Suprapubic skin (tissue), 3 donors: ENCODE measurements around the gene ETV3L.

Experiments used
- EP300 ChIP-seq: sonication (generic); formaldehyde crosslinking; IDR thresholded peaks from one replicate; pipeline ENCODE4 v1.6.1; 2017; ENCODE audit warnings: antibody characterized with exemption
- POLR2A ChIP-seq, 2 donors: fragments of 450-650 bp; IDR thresholded peaks; one replicate each; pipeline ENCODE4 v1.6.1; 2017; ENCODE audit warnings: antibody characterized with exemption in 2 of 2, mild to moderate bottlenecking in 2 of 2, moderate library complexity in 2 of 2
- TF ChIP-seq, protein P1 (sequence below), 2 donors: fragments of 200-600 bp in 1 of 2; fragments of 450-650 bp in 1 of 2; sonication (generic) in 1 of 2; IDR thresholded peaks; one replicate each; pipeline ENCODE4 v1.5.1; 2016 to 2019; ENCODE audit warnings: antibody characterized with exemption in 2 of 2, mild to moderate bottlenecking in 1 of 2, moderate library complexity in 1 of 2

DNA sequence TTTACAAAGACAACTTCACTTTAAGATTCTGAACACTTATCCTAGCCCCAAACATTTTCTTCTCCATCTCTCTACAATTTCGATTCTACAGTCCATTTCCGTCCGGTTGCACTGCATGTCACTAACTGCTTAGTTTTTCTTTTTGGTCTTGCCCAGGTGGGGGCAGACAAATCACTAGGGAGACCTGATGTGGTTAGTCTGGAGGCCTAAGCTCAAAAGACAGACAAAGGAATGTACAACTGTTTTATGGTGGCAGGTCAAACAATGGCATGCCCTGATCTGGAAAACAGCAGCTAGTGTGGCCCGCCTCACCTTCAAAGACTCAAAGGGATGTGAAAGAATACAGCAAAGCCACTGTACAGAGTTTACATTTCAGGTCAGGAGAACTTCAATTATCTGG, 34.8 kb upstream of the ETV3L start:
- TF ChIP-seq, protein P1, sequence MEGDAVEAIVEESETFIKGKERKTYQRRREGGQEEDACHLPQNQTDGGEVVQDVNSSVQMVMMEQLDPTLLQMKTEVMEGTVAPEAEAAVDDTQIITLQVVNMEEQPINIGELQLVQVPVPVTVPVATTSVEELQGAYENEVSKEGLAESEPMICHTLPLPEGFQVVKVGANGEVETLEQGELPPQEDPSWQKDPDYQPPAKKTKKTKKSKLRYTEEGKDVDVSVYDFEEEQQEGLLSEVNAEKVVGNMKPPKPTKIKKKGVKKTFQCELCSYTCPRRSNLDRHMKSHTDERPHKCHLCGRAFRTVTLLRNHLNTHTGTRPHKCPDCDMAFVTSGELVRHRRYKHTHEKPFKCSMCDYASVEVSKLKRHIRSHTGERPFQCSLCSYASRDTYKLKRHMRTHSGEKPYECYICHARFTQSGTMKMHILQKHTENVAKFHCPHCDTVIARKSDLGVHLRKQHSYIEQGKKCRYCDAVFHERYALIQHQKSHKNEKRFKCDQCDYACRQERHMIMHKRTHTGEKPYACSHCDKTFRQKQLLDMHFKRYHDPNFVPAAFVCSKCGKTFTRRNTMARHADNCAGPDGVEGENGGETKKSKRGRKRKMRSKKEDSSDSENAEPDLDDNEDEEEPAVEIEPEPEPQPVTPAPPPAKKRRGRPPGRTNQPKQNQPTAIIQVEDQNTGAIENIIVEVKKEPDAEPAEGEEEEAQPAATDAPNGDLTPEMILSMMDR (IDR thresholded peaks at IDR 0.05), result no peak
- TF ChIP-seq POLR2A (IDR thresholded peaks at IDR 0.05) (no peak), EP300 (no peak)
